Activated CD4-positive, CD25-positive, alpha-beta regulatory T cell treated with anti-CD3 and anti-CD28 coated beads, Interleukin-2, amount 50 U/mL, for 16 hours (primary cell): ENCODE results near the gene TMEM91.
"Not testable (repeated sequence)": the region's sequence is repeated elsewhere in the genome, so short reads cannot be mapped to it uniquely, and the experiment has no call there.

Experiments
- DNase-seq: peaks from one replicate; pipeline ENCODE4 v3.0.0-alpha.2; 2020; ENCODE audit warnings: low read depth, low spot score

The TMEM91 gene

GRCh38 chr19:41377977-41378709 lies 1.8 kb downstream of the TMEM91 start:
- no peak for DNase-seq

GRCh38 chr19:41381536-41381935 lies 5.2 kb downstream of the TMEM91 start:
- DNase-seq: not testable (repeated sequence)

GRCh38 chr19:41384351-41384750 lies 8.0 kb downstream of the TMEM91 start:
- DNase-seq: no peak

- DNase-seq: no peak
These were observed 10.1 kb downstream of the TMEM91 start for GRCh38 chr19:41386442-41386841.

GRCh38 chr19:41391618-41392017 lies 15.3 kb downstream of the TMEM91 start:
- DNase-seq: no peak

GRCh38 chr19:41392775-41393174 lies 16.4 kb downstream of the TMEM91 start:
- no peak for DNase-seq

- no peak for DNase-seq
These were observed 19.0 kb downstream of the TMEM91 start for GRCh38 chr19:41395355-41395754.

GRCh38 chr19:41397086-41398049 lies 21.0 kb downstream of the TMEM91 start, which contains the start of the genes BCKDHA and EXOSC5:
BCKDHA (plus strand) TSS chr19:41397818; CDS start chr19:41397828, 10 bp downstream.
EXOSC5 (minus strand) TSS chr19:41397359; CDS start chr19:41397328, 31 bp downstream.
- peak; percentile 99 for DNase-seq

GRCh38 chr19:41398050-41398418 lies 21.7 kb downstream of the TMEM91 start:
- DNase-seq: no peak

GRCh38 chr19:41398598-41398997 lies 22.3 kb downstream of the TMEM91 start:
- DNase-seq: no peak

GRCh38 chr19:41399091-41399490 lies 22.8 kb downstream of the TMEM91 start:
- no peak for DNase-seq

GRCh38 chr19:41399525-41399924 lies 23.2 kb downstream of the TMEM91 start:
- no peak for DNase-seq

GRCh38 chr19:41401483-41401882 lies 25.1 kb downstream of the TMEM91 start:
- DNase-seq: no peak

- DNase-seq: no peak
These were observed 25.7 kb downstream of the TMEM91 start for GRCh38 chr19:41402010-41402409.

GRCh38 chr19:41403181-41403970 lies 27.0 kb downstream of the TMEM91 start:
- no peak for DNase-seq

- DNase-seq: no peak
These were observed 29.4 kb downstream of the TMEM91 start for GRCh38 chr19:41405776-41406175.

- no peak for DNase-seq
These were observed 30.9 kb downstream of the TMEM91 start for GRCh38 chr19:41407271-41407670.

GRCh38 chr19:41408256-41408655 lies 31.9 kb downstream of the TMEM91 start:
- no peak for DNase-seq

- DNase-seq: not testable (repeated sequence)
These were observed 32.5 kb downstream of the TMEM91 start for GRCh38 chr19:41408846-41409245.

GRCh38 chr19:41409288-41409687 lies 33.0 kb downstream of the TMEM91 start:
- no peak for DNase-seq

- DNase-seq: no peak
These were observed 34.2 kb downstream of the TMEM91 start for GRCh38 chr19:41410336-41411054.
